Effector memory CD8-positive, alpha-beta T cell (primary cell): ENCODE results near the gene CFDP1.
A peak's percentile ranks its signal among the peaks of the same experiment; 100 is the strongest.
"Not testable (repeated sequence)": the region's sequence is repeated elsewhere in the genome, so short reads cannot be mapped to it uniquely, and the experiment has no call there.

Experiments
- ATAC-seq: fragments of 150-1000 bp; cut with Tn5 transposase; replicated peaks from 2 replicates; pipeline ENCODE4 v1.10.0; 2021; ENCODE audit warnings: mild to moderate bottlenecking, moderate library complexity
- DNase-seq, 3 experiments: peaks; one replicate each; pipeline ENCODE4 v3.0.0; 2021
- H3K27ac Mint-ChIP-seq, 2 donors: one replicate each; pipeline ENCODE4 v1.8.0; 2022; ENCODE audit warnings: mild to moderate bottlenecking in 2 of 2, mixed read lengths in 2 of 2, moderate library complexity in 2 of 2
- H3K27me3 Mint-ChIP-seq, 2 donors: one replicate each; pipeline ENCODE4 v1.8.0; 2022; ENCODE audit warnings: mixed read lengths in 2 of 2
- H3K36me3 Mint-ChIP-seq: one replicate; pipeline ENCODE4 v1.8.0; 2022; ENCODE audit warnings: mild to moderate bottlenecking, moderate library complexity, mixed read lengths; ENCODE audit not compliant: insufficient read depth
- H3K4me1 Mint-ChIP-seq, 2 donors: one replicate each; pipeline ENCODE4 v1.8.0; 2022; ENCODE audit warnings: low read depth in 2 of 2, mixed read lengths in 2 of 2
- H3K4me3 Mint-ChIP-seq, 2 donors: one replicate each; pipeline ENCODE4 v1.8.0; 2022; ENCODE audit warnings: mild to moderate bottlenecking in 2 of 2, mixed read lengths in 2 of 2, moderate library complexity in 2 of 2
- H3K9me3 Mint-ChIP-seq, 2 donors: one replicate each; pipeline ENCODE4 v1.8.0; 2022; ENCODE audit warnings: mixed read lengths in 2 of 2

CFDP1 gene

DNA sequence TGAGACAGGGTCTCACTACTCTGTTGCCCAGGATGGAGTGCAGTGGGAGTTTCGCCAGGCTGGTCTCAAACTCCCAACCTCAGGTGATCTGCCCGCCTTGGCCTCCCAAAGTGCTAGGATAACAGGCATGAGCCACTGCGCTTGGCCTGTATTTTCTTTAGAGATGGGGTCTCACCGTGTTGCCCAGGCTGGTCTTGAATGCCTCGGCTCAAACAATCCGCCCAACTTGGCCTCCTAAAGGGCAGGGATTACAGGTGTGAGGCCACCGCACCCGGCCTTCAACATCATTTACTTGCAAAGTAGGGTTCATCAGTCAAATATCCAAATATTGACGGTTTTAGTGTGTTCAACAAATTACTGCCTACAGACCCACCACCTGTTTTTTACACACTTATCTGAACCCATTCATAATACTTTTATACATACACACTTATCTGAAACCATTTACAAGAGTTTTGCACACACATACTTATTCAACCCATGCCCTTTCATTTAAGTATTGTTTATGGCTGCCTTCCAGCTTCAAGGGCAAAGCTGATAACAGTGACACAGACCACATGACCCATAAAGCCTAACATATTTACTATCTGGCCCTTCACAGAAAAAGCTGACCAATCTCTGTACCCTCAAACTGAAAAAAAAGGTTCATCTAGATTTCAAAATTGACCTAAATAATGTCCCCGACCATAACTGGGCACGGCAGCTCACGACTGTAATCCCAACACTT is 19.3 kb upstream of the CFDP1 start:
- H3K36me3 Mint-ChIP-seq: peaks cover 48% of the 10 kb centered on the region
- H3K4me3 Mint-ChIP-seq: no peak overlapping the region
- no peaks in the 10 kb centered on the region for H3K27me3 Mint-ChIP-seq
- H3K27ac Mint-ChIP-seq: peak overlapping the region; percentile 66 to 67
- no peaks in the 10 kb centered on the region for H3K9me3 Mint-ChIP-seq
- ATAC-seq: no peak
- DNase-seq: no peak
- H3K4me1 Mint-ChIP-seq: peaks cover 30 to 42% of the 10 kb centered on the region in 2 donors

- no peak for ATAC-seq
- no peak overlapping the region for H3K27ac Mint-ChIP-seq
- no peaks in the 10 kb centered on the region for H3K27me3 Mint-ChIP-seq
- DNase-seq: no peak
- peaks cover 0 to 5% of the 10 kb centered on the region in 2 donors for H3K4me1 Mint-ChIP-seq
- H3K36me3 Mint-ChIP-seq: peaks cover 48% of the 10 kb centered on the region
- H3K4me3 Mint-ChIP-seq: no peak overlapping the region
- no peaks in the 10 kb centered on the region for H3K9me3 Mint-ChIP-seq
Measured at GRCh38 chr16:75446416-75446815, 13.1 kb upstream of the CFDP1 start.

DNA sequence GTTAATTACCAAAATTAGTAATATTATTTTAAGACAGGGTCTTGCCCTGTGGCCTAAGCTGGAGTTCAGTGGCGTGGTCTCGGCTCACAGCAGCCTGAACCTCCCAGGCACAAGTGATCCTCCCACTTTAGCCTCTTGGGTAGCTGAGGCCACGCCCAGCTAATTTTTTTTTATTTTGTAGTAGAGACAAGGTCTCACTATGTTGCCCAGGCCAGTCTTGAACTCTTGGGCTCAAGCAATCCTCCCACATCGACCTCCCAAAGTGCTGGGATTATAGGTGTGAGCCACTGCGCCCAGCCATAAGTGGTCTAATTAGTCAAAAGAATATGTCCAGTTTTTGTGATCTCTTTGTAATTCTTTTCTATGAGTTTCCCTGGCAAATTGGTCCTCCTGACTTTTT is 12.0 kb upstream of the CFDP1 start:
- no peak for DNase-seq

DNA sequence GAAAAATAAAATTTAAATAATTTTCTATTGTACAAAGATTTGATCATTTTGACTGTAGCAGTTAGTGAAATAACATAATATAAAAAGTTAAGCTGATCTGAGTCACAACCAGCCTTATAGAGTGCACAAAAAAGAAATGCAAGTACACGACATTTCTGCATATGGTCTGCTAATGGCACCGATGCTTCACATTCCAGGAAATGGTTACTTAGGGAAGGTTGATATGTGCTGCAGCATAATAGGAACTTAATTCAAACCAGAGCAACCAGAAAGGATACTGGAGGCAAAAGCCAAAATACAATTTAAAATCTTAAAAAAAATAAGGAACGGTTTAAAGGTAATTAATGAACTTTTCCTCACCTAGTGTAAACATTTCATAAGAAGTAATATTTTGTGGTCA is 10.0 kb upstream of the CFDP1 start:
- H3K4me1 Mint-ChIP-seq: no peaks in the 10 kb centered on the region
- peaks cover 30% of the 10 kb centered on the region for H3K36me3 Mint-ChIP-seq
- no peaks in the 10 kb centered on the region for H3K27me3 Mint-ChIP-seq
- DNase-seq (no peak), ATAC-seq (no peak)
- H3K9me3 Mint-ChIP-seq: no peaks in the 10 kb centered on the region
- no peak overlapping the region for H3K4me3 Mint-ChIP-seq
- H3K27ac Mint-ChIP-seq: no peak overlapping the region

More for the DNA sequence above, 12.0 kb upstream of the CFDP1 start:
- H3K27ac Mint-ChIP-seq: no peak overlapping the region
- no peak overlapping the region for H3K4me3 Mint-ChIP-seq
- H3K27me3 Mint-ChIP-seq: no peaks in the 10 kb centered on the region
- H3K4me1 Mint-ChIP-seq: peaks cover 0 to 5% of the 10 kb centered on the region in 2 donors
- peaks cover 40% of the 10 kb centered on the region for H3K36me3 Mint-ChIP-seq
- no peak for ATAC-seq
- H3K9me3 Mint-ChIP-seq: no peaks in the 10 kb centered on the region

- peak in 2 of 3 experiments; percentile 69 to 70 for DNase-seq
- Mint-ChIP-seq H3K9me3 (peaks cover 0 to 3% of the 10 kb centered on the region in 2 donors), H3K36me3 (peaks cover 39% of the 10 kb centered on the region), H3K27me3 (no peaks in the 10 kb centered on the region), H3K4me1 (peaks cover 13 to 25% of the 10 kb centered on the region in 2 donors), H3K4me3 (peak overlapping the region; percentile 90 to 94), H3K27ac (peak overlapping the region; percentile 99)
- peak; percentile 70 for ATAC-seq
Measured at GRCh38 chr16:75433732-75434413, 570 bp upstream of the CFDP1 start.

- no peak for DNase-seq
- H3K27me3 Mint-ChIP-seq: no peaks in the 10 kb centered on the region
- no peak overlapping the region for H3K4me3 Mint-ChIP-seq
- peaks cover 21 to 36% of the 10 kb centered on the region in 2 donors for H3K4me1 Mint-ChIP-seq
- peak overlapping the region in 1 of 2 donors; percentile 49 for H3K27ac Mint-ChIP-seq
- no peaks in the 10 kb centered on the region for H3K9me3 Mint-ChIP-seq
- ATAC-seq: no peak
- peaks cover 39% of the 10 kb centered on the region for H3K36me3 Mint-ChIP-seq
Measured at GRCh38 chr16:75429621-75430403, 3.5 kb downstream of the CFDP1 start.

- not testable (repeated sequence) for ATAC-seq, H3K4me3 Mint-ChIP-seq, DNase-seq, H3K27ac Mint-ChIP-seq, H3K9me3 Mint-ChIP-seq, H3K27me3 Mint-ChIP-seq
- Mint-ChIP-seq H3K4me1 (peaks cover 12 to 22% of the 10 kb centered on the region in 2 donors), H3K36me3 (peaks cover 15% of the 10 kb centered on the region)
Measured at GRCh38 chr16:75426524-75426923, 6.8 kb downstream of the CFDP1 start.

DNA sequence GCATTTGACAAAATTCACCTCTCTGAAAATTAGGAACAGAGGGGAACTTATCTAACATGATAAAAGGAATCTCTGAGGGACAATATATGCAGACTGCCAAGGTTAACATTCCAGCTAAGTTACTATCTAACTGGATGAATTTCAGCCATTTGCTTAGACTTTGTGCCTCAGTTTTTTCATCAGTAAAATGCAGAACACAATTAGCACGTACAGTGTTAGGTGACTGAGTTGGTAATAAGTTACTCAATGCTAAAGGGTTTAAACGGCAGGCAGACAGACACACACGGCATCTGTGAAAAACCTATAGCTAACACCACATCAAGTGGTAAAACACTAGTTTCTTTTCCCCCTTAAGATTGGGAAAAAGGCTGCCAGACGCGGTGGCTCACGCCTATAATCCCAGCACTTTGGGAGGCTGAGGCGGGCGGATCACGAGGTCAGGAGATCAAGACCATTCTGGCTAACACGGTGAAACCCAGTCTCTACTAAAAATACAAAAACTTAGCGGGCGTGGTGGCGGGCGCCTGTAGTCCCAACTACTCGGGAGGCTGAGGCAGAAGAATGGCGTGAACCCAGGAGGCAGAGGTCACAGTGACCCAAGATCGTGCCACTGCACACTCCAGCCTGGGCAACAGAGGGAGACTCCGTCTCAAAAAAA is 9.1 kb downstream of the CFDP1 start:
- H3K27ac Mint-ChIP-seq: peak overlapping the region in 1 of 2 donors; percentile 86
- ATAC-seq, DNase-seq, H3K9me3 Mint-ChIP-seq, H3K4me3 Mint-ChIP-seq, H3K36me3 Mint-ChIP-seq, H3K27me3 Mint-ChIP-seq: not testable (repeated sequence)
- H3K4me1 Mint-ChIP-seq: peaks cover 20 to 27% of the 10 kb centered on the region in 2 donors

DNA sequence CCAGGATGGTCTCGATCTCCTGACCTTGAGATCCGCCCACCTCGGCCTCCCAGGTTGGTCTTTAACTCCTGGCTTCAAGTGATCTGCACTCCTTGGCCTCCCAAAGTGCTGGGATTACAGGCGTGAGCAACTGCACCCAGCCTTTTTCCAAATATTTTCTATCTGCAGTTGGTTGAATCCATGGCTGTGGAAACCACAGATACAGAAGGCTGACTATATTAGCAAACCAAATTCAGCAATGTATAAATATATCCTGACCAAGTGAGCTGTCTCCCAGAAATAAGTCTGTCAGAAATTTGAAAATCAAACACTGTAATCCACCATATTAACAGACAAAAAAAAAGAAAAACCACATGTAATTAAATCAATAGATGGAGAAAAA is 9.6 kb downstream of the CFDP1 start:
- Mint-ChIP-seq H3K27me3 (no peaks in the 10 kb centered on the region), H3K27ac (no peak overlapping the region), H3K4me3 (no peak overlapping the region), H3K36me3 (peaks cover 5% of the 10 kb centered on the region), H3K4me1 (peaks cover 20 to 28% of the 10 kb centered on the region in 2 donors), H3K9me3 (no peaks in the 10 kb centered on the region)
- no peak for DNase-seq
- no peak for ATAC-seq

DNA sequence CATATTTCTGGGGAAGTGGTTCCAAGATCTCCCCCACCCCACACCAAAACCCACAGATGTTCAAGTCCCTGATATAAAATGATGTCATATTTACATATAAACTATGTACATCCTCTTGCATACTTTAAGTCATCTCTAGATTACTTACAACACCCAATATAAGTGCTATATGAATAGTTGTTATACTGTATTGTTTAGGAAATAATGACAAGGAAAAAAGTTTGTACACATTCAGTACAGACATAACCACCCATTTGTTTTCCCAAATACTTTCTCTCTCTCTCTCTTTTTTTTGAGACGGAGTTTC is 11.5 kb downstream of the CFDP1 start:
- Mint-ChIP-seq H3K4me1 (peaks cover 12 to 30% of the 10 kb centered on the region in 2 donors), H3K36me3 (peaks cover 3% of the 10 kb centered on the region), H3K4me3 (no peak overlapping the region), H3K27ac (peak overlapping the region in 1 of 2 donors; percentile 75), H3K27me3 (no peaks in the 10 kb centered on the region), H3K9me3 (no peaks in the 10 kb centered on the region)
- ATAC-seq (no peak), DNase-seq (no peak)

DNA sequence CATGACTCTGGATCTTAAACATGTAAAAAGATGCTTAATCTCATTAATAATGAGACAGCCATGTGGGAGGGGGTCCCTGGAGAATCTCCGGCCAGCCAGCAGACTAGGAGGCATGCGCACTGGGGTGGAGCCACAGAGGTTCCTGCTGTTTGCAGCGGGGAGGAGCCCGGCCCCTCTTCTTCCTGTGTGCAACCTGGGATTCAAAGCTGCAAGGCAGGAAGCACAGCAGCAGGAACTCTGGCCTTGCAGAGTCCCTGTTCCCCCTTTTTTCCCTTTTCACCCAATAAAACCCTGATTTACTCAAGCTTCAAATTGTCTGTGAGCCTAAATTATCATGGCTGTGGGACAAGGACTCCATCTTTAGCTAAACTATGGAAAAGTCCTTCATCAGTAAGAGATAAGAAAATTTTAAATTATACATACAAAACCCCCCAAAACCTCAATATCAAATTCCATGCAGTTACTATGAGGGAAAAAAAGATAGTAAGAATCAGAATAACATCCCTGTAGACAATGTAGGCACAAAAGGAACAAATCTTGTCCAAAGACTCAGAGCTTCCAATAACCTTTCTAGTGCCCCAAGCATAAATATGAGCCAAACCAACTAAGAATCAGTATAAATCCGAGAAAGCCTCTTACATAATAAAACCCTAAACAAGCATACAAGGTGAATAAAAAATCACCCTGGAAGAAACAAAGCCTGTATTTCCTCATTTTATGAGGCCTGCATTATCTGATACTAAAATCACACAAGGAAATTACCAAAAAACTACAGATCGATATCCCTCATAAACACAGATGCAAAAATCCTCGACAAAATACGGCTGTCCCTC is 12.1 kb downstream of the CFDP1 start:
- H3K27ac Mint-ChIP-seq: peak overlapping the region in 1 of 2 donors; percentile 75
- peak overlapping the region in 1 of 2 donors; percentile 29 for H3K4me3 Mint-ChIP-seq
- ATAC-seq: no peak
- H3K36me3 Mint-ChIP-seq: peaks cover 3% of the 10 kb centered on the region
- no peaks in the 10 kb centered on the region for H3K27me3 Mint-ChIP-seq
- no peak for DNase-seq
- peaks cover 12 to 30% of the 10 kb centered on the region in 2 donors for H3K4me1 Mint-ChIP-seq
- no peaks in the 10 kb centered on the region for H3K9me3 Mint-ChIP-seq

GRCh38 chr16:75416904-75417565 is 16.3 kb downstream of the CFDP1 start:
- Mint-ChIP-seq H3K4me1 (peaks cover 22 to 40% of the 10 kb centered on the region in 2 donors), H3K4me3 (no peak overlapping the region), H3K9me3 (no peaks in the 10 kb centered on the region), H3K27me3 (no peaks in the 10 kb centered on the region), H3K36me3 (peaks cover 16% of the 10 kb centered on the region), H3K27ac (peak overlapping the region in 1 of 2 donors; percentile 13)
- no peak for ATAC-seq
- no peak for DNase-seq
